ENCODE results near the gene DCAF12.

DCAF12 gene

DNA sequence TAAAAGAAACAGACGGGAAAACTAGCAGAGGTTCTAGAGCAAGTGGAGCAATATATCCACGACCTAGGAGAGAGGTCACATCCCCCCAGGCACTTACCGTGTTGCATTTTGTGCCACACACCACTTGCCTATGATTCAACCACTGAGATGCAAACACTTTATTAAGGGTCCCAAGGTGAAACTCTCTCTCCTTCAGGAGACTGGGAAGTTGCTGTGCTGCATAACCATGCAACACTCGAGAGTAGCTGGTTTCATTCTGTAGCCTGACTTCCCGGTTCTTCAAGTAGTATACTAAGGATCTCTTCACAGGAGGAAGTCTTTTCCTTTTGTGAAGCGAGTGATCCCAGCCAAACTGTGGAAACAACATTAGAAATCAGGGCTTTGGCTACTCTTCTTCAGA is 1.6 kb downstream of the DCAF12 start:
- no peak for DNase-seq

DNA sequence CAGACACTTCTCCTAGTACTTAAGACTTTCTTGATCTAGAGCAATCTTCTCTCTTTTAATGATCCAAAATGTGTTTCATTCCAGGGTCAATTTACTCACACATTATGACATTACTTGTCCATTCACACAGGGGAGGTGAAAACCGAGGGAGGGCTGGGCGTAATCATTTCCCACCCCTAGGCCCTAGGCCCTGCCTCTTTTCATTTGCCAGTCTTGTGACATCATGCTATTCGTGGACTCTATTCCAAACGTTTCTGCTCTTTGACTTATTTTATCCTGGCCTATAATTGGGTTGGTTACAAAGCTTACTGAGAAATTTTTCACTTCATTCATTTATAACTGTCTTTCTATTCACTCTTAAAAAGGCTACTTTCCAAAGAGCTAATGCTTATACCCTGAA is 2.4 kb downstream of the DCAF12 start:
- no peak for DNase-seq

DNA sequence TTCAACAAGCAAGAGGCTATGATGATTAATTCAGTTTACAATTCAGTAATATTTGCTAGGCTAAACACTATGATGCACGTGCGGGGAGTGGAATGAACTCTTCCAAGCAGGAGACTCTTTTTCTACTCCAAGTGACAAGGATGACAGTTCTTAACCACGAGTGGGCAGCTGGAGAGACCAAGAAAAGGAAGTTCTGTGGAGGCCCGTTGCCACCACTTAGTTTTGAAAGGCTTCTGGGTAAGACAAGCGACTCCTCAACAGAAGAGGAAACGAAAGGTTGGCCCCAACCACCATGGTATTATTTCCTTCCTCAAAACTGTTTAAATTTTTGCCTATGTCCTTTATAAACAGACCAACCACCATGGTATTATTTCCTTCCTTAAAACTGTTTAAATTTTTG is 2.8 kb downstream of the DCAF12 start:
- DNase-seq = peak; percentile 60

DNA sequence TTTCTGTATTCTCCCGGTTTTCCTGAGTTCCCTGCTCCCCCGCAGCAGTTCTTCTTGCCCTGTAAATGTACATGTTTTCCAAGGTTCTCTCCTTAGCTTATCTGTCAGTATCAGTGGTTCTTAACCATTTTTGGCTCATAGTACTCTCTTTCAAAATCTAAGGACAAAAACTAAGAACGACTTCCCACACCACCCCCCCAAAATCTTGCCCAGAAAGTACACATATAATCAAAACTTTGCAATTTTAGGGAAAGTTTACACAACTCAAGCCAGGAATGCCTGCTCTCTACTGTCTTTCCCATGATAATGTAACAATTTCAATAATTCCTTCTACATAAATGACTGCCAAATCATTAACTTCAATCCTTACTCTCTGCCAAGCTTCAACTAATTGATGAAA is 4.5 kb downstream of the DCAF12 start:
- DNase-seq = no peak

DNA sequence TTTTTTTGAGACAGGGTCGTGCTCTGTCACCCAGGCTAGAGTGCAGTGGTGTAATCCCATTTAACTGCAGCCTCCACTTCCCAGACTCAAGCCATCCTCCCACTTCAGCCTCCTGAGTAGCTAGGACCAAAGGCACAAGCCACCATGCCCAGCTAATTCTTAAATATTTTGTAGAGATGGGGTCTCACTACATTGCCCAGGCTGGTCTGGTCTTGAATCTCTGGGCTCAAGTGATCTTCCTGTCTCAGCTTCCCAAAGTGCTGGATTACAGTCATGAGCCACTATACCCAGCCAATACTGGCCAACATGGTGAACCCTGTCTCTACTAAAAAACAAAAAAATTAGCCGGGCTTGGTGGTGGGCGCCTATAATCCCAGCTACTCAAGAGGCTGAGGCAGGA is 6.8 kb downstream of the DCAF12 start:
- no peak for DNase-seq

DNA sequence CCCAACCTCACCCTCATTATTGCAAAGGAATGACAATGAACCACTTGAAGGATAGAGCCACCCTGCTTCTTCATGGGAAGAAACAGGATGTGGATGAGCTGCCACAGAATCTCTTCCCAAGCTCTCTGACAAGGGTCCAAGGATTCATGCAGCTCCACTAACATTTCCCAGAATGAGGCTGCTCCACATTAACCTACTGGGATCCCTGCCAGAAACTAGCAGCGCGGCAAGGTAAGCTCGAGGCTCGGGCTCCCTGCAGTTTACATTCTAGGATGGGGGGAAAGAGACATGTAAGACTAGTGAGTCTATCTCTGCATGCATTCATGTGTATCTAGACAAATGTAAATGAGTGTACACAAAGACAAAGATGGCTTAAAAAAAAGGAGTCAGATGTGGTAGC is 12.1 kb downstream of the DCAF12 start:
- no peak for DNase-seq

DNA sequence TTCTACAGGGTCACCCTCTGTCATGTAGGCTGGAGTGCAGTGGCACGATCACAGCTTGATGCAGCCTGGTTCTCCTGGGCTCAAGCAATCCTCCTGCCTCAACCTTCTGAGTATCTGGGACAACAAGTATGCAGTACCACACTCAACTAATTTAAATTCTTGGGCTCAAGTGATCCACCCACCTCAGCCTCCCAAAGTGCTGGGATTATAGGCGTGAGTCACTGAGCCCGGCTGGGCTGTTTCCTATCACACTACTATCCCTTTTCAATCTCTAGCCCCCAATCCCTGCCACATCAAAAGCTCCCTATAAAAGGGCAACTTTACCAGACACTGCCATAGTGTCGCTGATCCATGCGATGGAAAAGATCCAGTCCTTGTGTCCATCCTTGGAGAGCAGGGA is 20.4 kb downstream of the DCAF12 start:
- DNase-seq = no peak

DNA sequence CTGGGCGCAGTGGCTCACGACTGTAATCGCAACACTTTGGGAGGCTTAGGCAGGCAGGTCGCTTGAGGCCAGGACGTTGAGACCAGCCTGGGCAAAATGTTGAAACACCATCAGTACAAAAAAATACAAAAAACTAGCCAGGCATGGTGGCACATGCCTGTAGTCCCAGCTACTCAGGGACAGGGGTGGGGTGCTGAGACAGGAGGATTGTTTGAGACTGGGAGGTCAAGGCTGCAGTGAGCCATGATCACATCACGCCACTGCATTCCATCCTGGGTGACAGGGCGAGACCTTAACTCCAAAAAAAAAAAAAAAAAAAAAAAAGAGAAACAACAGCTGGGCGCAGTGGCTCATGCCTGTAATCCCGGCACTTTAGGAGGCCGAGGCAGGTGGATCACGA is 23.7 kb downstream of the DCAF12 start:
- no peak for DNase-seq

DNA sequence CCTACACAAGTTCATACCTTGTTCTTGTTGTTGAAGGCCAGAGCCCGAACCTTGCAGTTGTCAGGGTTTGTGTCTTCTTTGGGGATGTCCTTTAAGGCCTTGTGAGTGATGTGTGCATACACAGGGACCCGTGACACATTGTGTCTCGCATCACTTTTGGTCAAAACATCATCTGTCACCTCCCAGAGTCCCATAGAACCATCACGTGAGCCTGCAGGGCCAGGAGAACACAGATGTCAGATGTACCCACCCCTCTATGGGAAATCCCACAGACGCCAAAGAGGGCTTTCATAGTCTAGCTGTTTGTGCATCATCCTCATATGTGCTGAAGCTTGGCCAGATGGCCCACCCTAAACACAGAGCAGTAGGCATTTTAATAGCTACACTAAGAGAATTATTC is 28.2 kb downstream of the DCAF12 start:
- no peak for DNase-seq

DNA sequence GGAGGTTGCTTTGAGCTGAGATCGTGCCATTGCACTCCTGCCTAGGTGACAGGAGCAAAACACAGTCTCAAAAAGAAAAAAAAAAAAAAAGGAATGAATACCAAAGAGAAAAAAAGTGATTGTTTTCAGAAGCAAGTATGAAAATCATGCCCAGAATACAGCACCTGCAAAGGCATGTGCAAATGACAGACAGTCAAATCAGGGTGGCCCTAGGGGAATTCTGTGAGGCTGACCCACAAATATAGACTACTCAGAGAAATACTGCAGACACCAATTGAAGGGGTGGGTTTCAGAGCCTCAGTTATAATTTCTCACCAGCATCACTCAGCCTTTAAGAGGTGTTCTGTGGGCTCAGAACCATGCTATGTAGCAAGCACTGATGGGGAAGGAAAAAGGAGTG is 28.6 kb downstream of the DCAF12 start:
- no peak for DNase-seq

DNA sequence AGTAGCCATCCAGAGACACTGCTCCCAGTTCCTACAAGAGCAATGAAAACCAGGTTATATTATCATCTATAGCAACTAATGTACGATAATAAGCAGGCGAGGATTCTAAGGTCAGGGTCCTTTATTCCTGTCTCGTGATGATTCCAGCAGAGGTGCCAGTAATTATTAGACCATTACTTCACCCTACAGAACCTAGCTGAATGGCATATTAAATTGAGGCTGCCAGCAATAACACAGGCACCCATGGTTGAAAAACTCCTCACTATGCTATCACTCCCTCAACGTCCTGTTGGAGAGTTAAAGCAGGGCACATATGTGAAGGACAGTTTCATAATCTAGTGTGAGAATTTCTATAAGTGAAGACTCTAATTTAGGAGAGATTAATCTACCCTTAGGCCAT is 29.7 kb downstream of the DCAF12 start:
- no peak for DNase-seq

DNA sequence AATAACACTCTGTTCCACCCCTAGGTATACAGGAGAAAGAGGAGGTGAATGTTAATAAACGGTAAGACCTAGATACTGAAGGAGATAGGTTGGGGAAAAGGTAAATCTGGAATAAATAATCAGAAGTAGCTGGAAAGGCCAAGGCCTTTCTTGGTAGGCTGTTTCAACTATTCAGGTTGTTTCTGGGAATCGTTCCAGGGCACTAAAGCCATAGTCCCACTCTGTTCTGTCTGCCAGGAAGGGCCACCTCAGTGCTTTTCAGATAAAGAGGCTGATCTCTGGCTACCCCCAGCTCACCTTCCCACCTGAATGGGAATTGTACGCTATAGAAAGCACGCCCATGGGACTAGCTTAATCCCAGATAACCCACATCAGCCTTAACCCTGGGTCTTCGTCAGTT is 32.9 kb downstream of the DCAF12 start:
- no peak for DNase-seq

DNA sequence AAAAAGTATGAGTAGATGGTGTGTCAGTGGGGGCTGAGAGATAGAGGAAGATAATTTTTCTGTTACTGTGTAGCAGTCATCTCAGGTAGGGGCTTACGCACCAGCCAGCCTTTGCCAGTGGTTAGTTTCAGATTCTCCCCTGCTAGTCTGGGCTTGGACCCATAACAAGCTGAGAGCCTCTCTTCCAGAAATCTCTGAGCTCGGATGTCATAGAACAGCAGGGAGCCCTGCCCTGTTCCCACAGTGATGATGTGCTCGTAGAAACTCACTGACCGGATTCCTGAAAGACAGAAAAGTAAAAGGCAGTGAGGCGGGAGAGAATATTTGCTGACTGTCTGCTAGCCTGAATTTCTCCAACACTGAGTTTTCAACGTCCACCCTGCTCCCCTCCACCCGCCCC is 37.2 kb downstream of the DCAF12 start:
- DNase-seq = no peak

DNA sequence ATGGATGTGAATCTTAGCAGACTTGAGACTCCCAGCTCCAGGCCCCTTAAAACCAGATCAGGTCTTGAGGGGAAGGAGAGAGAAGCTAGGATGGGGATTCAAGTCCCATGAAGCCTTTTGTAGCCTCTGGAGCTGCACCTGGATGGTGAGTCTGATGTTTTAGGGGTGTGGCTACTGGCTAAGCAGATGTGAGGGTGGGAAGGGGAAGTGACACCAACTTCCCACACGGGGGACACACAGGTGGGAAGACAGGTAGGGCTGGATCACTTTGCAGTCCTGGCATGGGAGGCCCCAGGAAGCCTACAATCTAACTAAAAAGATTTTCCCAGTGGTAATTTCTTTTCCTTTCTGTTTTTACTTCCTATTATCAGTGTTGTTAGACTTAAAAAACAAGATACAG is 39.1 kb downstream of the DCAF12 start:
- no peak for DNase-seq

DNA sequence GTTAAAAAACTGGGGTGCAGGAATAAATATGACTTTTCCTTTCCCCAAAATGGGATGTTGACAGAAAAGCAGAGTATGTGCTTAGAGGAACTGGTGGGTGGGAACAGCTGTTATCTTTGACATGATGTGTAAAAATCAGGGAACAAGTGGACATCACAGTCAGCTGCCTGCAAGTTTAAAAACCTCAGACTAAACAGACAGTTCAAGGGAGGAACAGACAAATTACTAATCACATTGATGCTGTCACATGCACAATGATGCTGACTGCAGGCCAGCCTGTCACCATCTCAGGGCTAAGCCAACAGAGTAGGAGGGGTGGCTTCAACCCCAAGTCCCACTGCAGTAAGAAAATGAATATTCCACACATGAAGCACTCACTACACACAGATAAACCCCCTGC is 39.6 kb downstream of the DCAF12 start:
- DNase-seq = no peak

DNA sequence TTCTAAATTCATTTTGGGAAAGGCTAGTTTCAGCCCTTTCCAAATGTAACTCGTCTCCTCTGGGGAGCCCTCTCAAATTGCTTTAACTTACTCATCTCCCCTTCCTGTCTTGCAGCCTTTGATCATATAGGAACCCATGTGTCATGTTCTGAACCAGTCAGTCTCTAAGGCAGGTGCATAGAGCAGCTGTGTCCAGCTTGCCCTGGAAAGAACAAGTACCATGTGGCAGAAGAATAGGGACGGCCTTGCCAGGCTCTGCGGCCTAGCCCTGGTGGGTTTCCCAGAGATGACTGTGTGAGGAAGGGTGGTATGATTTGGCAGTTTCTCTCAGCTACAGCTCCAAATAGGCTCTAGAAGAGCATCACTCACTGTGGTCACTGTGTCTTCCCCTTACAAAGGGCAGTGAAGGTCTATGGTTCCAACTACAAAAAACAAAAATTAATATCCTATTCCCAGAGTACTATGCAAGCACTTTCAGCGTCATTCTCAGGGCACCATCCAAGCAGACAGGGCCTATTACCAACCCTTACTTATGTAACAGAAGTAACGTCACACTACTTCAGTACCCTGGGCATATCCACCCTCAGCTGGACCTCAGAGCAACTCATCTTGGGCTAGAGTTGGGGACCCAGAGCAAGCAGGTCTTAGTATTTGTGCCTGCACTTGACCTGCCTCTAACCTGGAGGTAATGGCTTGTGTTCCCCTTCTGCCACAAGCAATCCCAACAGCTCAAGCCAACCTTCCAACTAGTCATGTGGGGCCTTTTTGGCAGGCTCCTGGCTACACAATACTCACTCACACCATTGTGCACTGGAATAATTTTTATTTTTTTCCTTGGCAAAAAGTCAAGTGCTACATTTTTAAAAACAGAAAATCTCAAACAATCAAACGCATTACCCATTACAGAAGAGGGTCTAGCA is 40.7 kb downstream of the DCAF12 start:
- DNase-seq = no peak

DNA sequence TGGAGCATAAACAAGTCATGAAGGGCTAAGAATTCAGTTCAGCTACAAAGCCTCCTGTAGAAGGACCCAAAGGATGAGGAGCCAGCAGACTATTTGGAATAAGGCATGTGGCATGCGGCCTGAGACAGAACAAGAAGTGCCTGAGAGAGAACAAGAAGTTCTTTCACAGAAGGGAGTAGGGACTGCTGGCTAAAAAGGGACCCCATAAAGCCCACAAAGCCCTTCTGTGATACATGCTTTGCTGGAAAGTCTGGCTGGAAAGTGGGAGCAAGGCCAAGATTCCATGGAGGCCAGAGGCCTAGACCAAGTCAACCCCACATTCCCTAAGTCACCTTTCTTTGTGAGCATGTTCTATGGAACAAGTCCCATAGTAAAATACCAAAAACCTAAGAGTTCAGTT is 41.9 kb downstream of the DCAF12 start:
- peak; percentile 74 for DNase-seq

DNA sequence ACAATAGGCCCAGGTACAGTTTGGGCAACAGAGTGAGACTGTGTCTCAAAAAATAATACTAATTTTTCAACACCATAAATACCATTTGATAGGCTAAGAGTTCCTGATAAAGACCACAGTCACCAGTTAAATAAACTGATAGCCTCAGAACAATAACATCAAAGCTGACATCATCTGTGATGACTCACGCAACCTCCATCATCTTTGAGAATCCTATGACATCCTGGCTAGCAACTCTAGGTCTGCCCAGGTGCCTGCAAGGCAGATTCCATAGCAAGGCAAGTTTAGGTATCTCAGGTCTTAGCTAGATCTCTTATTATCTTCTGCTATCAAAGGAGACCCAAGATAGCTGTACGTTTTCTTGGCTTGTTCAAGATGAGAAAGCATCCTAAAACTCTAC is 47.3 kb downstream of the DCAF12 start:
- no peak for DNase-seq

DNA sequence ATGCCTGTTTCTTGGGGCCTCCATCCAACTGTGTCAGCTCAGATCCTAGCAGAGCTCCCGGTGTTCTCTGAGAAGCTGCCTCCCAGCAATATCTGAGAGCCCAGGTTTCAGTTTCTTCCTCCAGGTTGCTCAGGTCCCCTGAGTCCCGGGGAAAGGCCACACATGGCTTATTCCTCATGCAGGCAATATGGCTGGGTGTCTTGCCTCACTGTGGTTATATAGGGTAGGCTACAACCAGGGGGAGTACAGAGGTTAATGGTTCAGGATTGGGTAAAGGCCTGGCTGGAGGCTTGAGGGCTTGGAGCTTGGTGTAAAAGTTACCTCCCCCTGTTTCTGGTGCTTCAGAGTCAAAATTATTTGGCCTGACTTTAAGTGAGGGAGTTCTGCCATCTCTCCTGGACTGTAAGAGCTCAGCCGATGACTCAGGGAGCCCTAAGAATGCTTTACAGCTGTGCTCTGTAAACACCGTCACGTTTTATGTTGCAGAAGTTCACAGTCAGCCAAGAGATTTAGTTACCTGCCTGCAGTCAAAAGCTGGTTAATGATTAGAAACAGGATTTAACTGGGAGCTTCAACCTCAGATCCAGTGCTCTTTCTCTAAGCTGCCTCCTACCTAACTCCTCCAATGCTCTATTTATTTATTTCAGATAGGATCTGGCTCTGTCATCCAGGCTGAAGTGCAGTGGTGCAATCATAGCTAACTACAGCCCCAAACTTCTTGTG is 53.5 kb downstream of the DCAF12 start:
- DNase-seq = no peak

DNA sequence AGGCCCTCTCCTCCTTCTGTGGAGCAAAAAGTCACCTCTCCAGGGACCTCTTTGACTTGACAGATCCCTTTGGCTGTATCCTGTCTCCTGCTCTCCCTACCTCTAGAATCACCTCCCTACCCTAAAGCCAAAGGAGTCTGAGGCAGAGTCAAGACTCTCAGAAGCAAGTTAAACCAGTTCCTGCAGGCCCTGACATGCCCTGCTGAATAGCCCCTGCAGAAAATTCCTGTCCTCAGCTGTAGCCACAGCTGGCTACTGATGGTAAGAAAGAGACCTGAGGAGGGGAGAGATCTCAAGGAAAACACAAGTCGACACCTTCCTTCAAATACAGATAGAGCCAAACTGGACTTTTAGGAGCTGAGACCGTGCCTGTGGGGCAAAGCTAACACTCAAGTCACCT is 54.1 kb downstream of the DCAF12 start:
- no peak for DNase-seq

DNA sequence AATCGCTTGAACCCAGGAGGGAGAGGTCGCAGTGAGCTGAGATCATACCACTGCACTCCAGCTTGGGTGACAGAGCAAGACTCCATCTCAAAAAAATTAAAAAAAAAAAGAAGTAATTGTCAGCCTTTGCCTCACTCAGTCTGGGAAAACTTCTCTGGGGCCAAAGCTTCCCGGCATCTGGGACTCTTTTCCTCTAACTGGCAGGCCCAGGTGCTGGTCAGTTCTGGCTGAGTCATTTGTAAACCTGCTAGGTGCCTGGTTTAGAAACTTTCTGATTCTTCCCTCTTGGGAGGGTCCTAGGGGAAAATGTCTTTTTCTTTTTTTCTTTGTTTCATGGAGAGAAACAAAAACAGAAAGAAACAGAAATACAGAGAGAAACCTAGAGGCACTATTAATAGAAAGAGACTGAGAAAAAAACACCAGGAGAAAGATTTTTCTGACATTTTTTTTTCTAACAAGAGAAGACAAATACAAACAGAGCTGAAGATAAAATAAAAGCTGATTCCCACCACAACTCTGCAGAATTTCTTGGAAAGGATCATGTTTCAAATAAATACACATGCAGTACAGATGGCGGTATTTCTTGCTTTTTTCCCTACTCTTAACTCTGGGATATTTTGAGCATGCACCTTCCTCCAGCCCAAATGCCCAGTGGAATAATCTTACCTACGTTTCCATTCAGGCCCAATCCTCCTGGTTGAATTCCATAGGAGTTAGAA is 55.7 kb downstream of the DCAF12 start:
- DNase-seq = peak; percentile 26

DNA sequence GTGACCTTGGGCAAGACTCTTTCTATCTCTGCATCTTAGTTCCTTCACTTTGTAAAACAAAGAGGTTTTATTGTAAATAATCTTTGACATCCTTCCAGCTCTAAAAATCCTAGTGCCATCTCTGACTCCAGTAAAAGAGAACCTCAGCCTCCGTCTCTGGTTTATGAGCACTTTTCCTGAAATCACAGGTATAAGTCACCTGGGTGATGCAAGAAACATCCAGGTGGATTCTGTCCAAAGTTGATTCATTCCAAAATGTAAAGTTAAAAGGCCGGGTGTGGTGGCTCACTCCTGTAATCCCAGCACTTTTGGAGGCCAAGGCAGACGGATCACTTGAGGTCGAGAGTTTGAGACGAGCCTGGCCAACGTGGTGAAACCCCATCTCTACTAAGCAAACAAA is 56.7 kb downstream of the DCAF12 start:
- no peak for DNase-seq

DNA sequence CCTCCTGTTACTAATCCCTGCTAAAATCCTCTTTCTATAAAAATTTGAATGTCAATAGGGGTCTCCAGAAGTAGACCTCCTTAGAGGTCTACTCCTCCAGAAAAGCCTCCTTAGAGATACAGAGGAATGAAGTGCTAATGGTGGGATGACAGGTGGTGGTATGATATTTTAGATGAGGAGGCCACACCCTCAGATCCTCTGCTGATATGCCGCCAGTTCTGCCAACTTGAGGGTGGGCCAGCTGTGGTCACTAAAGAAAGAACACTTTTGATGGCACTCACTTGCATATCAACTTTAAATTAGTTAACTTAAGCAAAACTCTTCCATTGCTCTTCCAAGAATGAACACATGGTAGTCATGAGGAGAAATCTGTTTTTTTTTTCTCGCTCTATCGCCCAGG is 61.0 kb downstream of the DCAF12 start:
- no peak for DNase-seq

DNA sequence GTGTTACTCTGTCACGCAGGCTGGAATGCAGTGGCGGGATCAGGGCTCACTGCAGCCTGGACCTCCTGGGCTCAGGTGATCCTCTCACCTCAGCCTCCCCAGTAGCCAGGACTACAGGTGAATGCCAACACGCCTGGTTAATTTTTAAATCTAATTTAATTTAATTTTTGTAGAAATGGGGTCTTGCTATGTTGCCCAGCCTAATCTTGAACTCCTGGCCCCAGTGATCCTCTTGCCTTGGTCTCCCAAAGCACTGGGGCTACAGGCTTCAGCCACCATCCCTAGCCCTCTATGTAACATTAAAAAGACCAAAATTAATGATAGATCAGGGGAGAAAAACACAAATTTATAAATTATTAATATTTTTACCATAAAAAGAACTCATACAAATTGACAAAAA is 66.5 kb downstream of the DCAF12 start:
- DNase-seq = no peak
